ENCODE data around the gene ZCWPW1. TPM values are rescaled to one million over a fixed set of nuclear protein-coding genes. Genes with fewer than 3 reads are reported as not detected.

The ZCWPW1 gene
- total and polyA plus RNA-seq, 2 of the 8 experiments (the other 6 are each of a cell fraction or from before 2014, with no cell fraction given) = 0.51 to 1.4 TPM

DNA sequence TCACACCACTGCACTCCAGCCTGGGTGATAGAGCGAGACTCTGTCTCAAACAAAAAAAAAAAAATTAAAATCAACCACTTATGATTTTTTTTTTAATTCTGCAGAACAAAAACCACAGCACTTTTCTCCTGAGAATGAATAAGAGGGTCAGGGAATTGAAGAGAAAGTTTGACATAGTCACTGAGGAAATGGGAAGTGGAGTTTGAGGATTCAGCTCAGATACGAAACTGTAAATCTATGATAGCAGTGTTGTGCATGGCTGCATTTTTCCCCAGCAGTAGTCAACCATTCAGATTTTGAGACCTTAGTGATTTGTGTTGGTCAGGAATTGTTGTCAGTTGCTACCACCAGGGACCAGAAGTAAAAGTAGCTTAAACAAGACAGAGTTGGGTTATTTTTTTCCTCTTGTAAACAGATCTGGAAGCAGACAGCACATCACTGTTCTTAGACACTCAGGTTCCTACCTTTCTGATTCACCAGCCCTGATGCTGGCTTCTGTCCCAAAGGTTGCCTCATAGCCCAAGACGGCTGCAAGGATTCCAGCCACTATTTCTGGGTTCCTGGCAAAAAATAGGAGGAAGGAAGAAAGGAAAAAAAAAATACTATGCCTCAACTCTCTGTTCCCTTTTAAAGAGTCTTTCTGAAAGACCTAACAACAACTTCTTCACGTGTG is 35.1 kb downstream of the ZCWPW1 start (continued):
- TF ChIP-seq, protein P1, sequence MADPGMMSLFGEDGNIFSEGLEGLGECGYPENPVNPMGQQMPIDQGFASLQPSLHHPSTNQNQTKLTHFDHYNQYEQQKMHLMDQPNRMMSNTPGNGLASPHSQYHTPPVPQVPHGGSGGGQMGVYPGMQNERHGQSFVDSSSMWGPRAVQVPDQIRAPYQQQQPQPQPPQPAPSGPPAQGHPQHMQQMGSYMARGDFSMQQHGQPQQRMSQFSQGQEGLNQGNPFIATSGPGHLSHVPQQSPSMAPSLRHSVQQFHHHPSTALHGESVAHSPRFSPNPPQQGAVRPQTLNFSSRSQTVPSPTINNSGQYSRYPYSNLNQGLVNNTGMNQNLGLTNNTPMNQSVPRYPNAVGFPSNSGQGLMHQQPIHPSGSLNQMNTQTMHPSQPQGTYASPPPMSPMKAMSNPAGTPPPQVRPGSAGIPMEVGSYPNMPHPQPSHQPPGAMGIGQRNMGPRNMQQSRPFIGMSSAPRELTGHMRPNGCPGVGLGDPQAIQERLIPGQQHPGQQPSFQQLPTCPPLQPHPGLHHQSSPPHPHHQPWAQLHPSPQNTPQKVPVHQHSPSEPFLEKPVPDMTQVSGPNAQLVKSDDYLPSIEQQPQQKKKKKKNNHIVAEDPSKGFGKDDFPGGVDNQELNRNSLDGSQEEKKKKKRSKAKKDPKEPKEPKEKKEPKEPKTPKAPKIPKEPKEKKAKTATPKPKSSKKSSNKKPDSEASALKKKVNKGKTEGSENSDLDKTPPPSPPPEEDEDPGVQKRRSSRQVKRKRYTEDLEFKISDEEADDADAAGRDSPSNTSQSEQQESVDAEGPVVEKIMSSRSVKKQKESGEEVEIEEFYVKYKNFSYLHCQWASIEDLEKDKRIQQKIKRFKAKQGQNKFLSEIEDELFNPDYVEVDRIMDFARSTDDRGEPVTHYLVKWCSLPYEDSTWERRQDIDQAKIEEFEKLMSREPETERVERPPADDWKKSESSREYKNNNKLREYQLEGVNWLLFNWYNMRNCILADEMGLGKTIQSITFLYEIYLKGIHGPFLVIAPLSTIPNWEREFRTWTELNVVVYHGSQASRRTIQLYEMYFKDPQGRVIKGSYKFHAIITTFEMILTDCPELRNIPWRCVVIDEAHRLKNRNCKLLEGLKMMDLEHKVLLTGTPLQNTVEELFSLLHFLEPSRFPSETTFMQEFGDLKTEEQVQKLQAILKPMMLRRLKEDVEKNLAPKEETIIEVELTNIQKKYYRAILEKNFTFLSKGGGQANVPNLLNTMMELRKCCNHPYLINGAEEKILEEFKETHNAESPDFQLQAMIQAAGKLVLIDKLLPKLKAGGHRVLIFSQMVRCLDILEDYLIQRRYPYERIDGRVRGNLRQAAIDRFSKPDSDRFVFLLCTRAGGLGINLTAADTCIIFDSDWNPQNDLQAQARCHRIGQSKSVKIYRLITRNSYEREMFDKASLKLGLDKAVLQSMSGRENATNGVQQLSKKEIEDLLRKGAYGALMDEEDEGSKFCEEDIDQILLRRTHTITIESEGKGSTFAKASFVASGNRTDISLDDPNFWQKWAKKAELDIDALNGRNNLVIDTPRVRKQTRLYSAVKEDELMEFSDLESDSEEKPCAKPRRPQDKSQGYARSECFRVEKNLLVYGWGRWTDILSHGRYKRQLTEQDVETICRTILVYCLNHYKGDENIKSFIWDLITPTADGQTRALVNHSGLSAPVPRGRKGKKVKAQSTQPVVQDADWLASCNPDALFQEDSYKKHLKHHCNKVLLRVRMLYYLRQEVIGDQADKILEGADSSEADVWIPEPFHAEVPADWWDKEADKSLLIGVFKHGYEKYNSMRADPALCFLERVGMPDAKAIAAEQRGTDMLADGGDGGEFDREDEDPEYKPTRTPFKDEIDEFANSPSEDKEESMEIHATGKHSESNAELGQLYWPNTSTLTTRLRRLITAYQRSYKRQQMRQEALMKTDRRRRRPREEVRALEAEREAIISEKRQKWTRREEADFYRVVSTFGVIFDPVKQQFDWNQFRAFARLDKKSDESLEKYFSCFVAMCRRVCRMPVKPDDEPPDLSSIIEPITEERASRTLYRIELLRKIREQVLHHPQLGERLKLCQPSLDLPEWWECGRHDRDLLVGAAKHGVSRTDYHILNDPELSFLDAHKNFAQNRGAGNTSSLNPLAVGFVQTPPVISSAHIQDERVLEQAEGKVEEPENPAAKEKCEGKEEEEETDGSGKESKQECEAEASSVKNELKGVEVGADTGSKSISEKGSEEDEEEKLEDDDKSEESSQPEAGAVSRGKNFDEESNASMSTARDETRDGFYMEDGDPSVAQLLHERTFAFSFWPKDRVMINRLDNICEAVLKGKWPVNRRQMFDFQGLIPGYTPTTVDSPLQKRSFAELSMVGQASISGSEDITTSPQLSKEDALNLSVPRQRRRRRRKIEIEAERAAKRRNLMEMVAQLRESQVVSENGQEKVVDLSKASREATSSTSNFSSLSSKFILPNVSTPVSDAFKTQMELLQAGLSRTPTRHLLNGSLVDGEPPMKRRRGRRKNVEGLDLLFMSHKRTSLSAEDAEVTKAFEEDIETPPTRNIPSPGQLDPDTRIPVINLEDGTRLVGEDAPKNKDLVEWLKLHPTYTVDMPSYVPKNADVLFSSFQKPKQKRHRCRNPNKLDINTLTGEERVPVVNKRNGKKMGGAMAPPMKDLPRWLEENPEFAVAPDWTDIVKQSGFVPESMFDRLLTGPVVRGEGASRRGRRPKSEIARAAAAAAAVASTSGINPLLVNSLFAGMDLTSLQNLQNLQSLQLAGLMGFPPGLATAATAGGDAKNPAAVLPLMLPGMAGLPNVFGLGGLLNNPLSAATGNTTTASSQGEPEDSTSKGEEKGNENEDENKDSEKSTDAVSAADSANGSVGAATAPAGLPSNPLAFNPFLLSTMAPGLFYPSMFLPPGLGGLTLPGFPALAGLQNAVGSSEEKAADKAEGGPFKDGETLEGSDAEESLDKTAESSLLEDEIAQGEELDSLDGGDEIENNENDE (IDR thresholded peaks at IDR 0.05; ENCODE audit: insufficient replicate concordance, low read length) = no peak
- TF ChIP-seq EGR1 (IDR thresholded peaks at IDR 0.05; ENCODE audit: borderline replicate concordance, low read depth, low read length) (no peak), GTF2F1 (IDR thresholded peaks at IDR 0.05; ENCODE audit: borderline replicate concordance, low read depth, low read length) (no peak), SP4 (IDR thresholded peaks at IDR 0.05; ENCODE audit: low read length) (no peak), BCL11A (IDR thresholded peaks at IDR 0.05; ENCODE audit: low read depth in 2 of 2, low read length in 2 of 2) (no peak), BRCA1 (IDR thresholded peaks at IDR 0.05; ENCODE audit: low read depth, low read length) (no peak), CBX5 (IDR thresholded peaks at IDR 0.05; ENCODE audit: low read depth, low read length) (no peak), SIX5 (IDR thresholded peaks at IDR 0.05; ENCODE audit: low read depth, low read length) (no peak), RFX5 (IDR thresholded peaks at IDR 0.05; ENCODE audit: borderline replicate concordance, low read depth, low read length) (no peak), RBBP5 (IDR thresholded peaks at IDR 0.05; ENCODE audit: borderline replicate concordance, low read depth, low read length) (no peak), MAFK (IDR thresholded peaks at IDR 0.05; ENCODE audit: low read depth, low read length) (no peak)
